Hepatocyte (in vitro differentiated cells): ENCODE results near the gene RBBP4. TPM values are rescaled to one million over a fixed set of nuclear protein-coding genes. Genes with fewer than 3 reads are reported as not detected.

ENCODE experiments used
- DNase-seq: peaks from one replicate; pipeline ENCODE4 v3.0.0-alpha.2; 2016; ENCODE audit warnings: low spot score
- H2AFZ ChIP-seq: fragments of 200-600 bp; sonication (generic); 2 replicates; pipeline ENCODE4 v1.6.0; 2016; ENCODE audit warnings: antibody characterized with exemption, mild to moderate bottlenecking
- H3K27ac ChIP-seq: fragments of 200-600 bp; sonication (generic); 2 replicates; pipeline ENCODE4 v1.5.1; 2016; ENCODE audit warnings: mild to moderate bottlenecking
- H3K27me3 ChIP-seq: fragments of 200-600 bp; sonication (generic); 2 replicates; pipeline ENCODE4 v1.6.1; 2016
- H3K36me3 ChIP-seq: fragments of 200-600 bp; sonication (generic); replicated peaks from 2 replicates; pipeline ENCODE4 v1.5.1; 2016; ENCODE audit warnings: low read depth; ENCODE audit not compliant: insufficient read depth
- H3K4me1 ChIP-seq: fragments of 200-600 bp; sonication (generic); 2 replicates; pipeline ENCODE4 v1.5.1; 2016; ENCODE audit warnings: mild to moderate bottlenecking, moderate library complexity; ENCODE audit not compliant: insufficient read depth
- H3K4me2 ChIP-seq: fragments of 200-600 bp; sonication (generic); 2 replicates; pipeline ENCODE4 v1.6.0; 2016
- H3K4me3 ChIP-seq: fragments of 200-600 bp; sonication (generic); 2 replicates; pipeline ENCODE4 v1.5.1; 2016; ENCODE audit warnings: mild to moderate bottlenecking
- H3K79me2 ChIP-seq: fragments of 200-600 bp; sonication (generic); 2 replicates; pipeline ENCODE4 v1.6.0; 2017; ENCODE audit warnings: mild to moderate bottlenecking
- H3K9me2 ChIP-seq: fragments of 200-600 bp; sonication (generic); replicated peaks from 2 replicates; pipeline ENCODE4 v1.6.0; 2017; ENCODE audit warnings: mild to moderate bottlenecking; ENCODE audit not compliant: insufficient read depth
- H3K9me3 ChIP-seq: fragments of 200-600 bp; sonication (generic); 2 replicates; pipeline ENCODE4 v1.5.1; 2016; ENCODE audit warnings: low read depth, mild to moderate bottlenecking
- H4K20me1 ChIP-seq: fragments of 200-600 bp; sonication (generic); 2 replicates; pipeline ENCODE4 v1.6.0; 2016; ENCODE audit warnings: mild to moderate bottlenecking; ENCODE audit not compliant: insufficient read depth, poor library complexity, severe bottlenecking
- CTCF ChIP-seq: fragments of 200-600 bp; sonication (generic); IDR thresholded peaks from 2 replicates; pipeline ENCODE4 v1.5.1; 2016; ENCODE audit warnings: antibody characterized with exemption, mild to moderate bottlenecking; ENCODE audit not compliant: poor library complexity
- EZH2 ChIP-seq: fragments of 200-600 bp; sonication (generic); IDR thresholded peaks from 2 replicates; pipeline ENCODE4 v1.6.1; 2016; ENCODE audit warnings: antibody characterized with exemption, mild to moderate bottlenecking, borderline replicate concordance
- EZH2phosphoT487 ChIP-seq: fragments of 200-600 bp; sonication (generic); IDR thresholded peaks from one replicate; pipeline ENCODE4 v1.6.1; 2018; ENCODE audit warnings: antibody characterized with exemption, mild to moderate bottlenecking, low read depth, moderate library complexity; ENCODE audit not compliant: unreplicated experiment, severe bottlenecking
- WGBS: methylation state at CpG from one replicate; pipeline ENCODE4 v1.1.6; 2016; ENCODE audit warnings: low lambda C conversion rate; ENCODE audit errors: missing lambda C conversion rate; 5-methylcytosine and 5-hydroxymethylcytosine counted together
- polyA plus RNA-seq: library from polyadenylated mRNA; unstranded; fragments of >200 nt; fragmentation: Nextera tagmentation; extraction: Ambion mirVana; gene quantifications from 2 replicates; pipeline ENCODE4 v1.2.1, GENCODE V29; 2016
- total RNA-seq: library from RNA; depleted of rRNA; stranded (reverse); fragments of >200 nt; gene quantifications from 2 replicates; pipeline ENCODE4 v1.2.3, GENCODE V29; 2014

The RBBP4 gene
- total and polyA plus RNA-seq, 2 experiments from 2014 or later: 139 to 177 TPM

DNA sequence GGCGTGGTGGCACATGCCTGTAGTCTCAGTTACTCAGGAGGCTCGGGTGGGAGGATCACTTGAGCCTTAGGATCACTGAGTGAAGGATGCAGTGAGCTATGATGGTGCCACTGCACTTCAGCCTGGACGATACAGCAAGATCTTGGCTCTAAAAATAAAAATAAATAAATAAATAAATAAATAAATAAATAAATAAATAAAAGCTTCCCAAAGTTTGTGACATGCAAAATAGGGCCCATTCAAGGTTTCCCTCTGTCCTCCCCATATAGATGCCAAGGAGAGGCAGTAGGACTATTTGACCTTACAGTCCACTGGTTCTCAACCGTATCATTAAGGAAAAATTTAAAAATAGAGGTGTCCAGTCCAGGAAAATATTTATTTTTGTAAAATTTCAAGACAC is 41.8 kb upstream of the RBBP4 start:
- WGBS: 98% methylated on average over 4 of the region's 4 CpGs
- Histone ChIP-seq H3K9me2 (no peaks in the 10 kb centered on the region), H3K79me2 (no peaks in the 10 kb centered on the region), H3K9me3 (no peaks in the 10 kb centered on the region), H3K4me1 (no peaks in the 10 kb centered on the region), H3K36me3 (no peaks in the 10 kb centered on the region), H3K27ac (no peak overlapping the region), H4K20me1 (no peaks in the 10 kb centered on the region), H2AFZ (no peak overlapping the region), H3K4me2 (no peak overlapping the region), H3K27me3 (no peaks in the 10 kb centered on the region), H3K4me3 (no peak overlapping the region)
- DNase-seq: no peak
- TF ChIP-seq EZH2: no peak

DNA sequence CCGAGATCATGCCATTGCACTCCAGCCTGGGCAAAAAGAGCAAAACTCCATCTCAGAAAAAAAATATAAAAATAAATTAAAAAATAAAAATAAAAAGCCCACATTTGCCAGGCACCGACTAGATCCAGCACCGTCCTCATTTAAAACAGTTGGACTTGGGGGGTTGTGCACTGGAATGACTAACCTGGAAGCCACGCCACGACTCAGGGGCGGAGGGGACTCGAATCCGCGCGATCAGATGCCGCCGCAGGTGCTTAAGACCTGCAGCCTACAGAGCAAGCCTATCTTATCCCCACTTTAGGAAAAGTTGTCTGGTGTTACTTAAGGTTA is 39.2 kb upstream of the RBBP4 start:
- H2AFZ ChIP-seq: peak overlapping the region; percentile 67
- 25% methylated on average over 12 of the region's 12 CpGs for WGBS
- DNase-seq: no peak

DNA sequence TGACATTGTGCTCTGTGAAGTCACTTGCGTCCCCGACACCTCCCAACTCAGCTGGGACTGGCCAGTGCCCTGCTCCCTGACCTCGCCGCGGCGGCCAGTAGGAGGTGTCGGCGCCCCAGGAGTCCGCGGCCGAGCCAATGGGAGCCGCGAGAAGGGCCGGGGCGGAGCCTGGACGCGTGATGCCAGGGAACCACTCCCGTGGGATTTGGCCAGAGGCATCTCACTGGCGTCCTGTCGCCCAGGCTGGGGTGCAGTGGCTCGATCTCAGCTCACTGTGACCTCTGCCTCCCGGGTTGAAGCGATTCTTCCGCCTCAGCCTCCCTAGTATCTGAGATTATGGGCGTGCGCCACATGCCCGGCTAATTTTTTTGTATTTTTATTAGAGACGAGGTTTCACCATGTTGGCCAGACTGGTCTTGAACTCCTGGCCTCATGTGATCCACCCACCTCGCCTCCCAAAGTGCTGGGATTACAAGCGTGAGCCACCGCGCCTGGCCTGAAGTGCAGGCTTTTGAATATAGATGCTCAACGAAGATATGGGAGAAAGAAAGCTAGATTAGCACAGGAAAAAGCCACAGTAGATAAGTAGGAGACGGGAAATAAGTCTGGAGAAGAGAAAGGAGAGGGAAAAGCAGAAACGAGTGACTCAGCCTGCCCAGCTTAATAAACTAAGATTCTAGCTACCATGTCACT is 38.7 kb upstream of the RBBP4 start:
- TF ChIP-seq CTCF (peak; percentile 19), EZH2phosphoT487 (no peak), EZH2 (no peak)
- peak; percentile 89 for DNase-seq
- Histone ChIP-seq H3K4me3 (peak overlapping the region; percentile 8), H3K4me1 (no peaks in the 10 kb centered on the region), H2AFZ (peak overlapping the region; percentile 67), H3K79me2 (no peaks in the 10 kb centered on the region), H3K27me3 (no peaks in the 10 kb centered on the region), H3K27ac (no peak overlapping the region), H3K36me3 (no peaks in the 10 kb centered on the region), H3K4me2 (peak overlapping the region; percentile 82), H3K9me3 (no peaks in the 10 kb centered on the region), H3K9me2 (no peaks in the 10 kb centered on the region), H4K20me1 (no peaks in the 10 kb centered on the region)
- 8% methylated on average over 35 of the region's 35 CpGs for WGBS

More for the DNA sequence above, 39.2 kb upstream of the RBBP4 start:
- no peaks in the 10 kb centered on the region for H3K36me3 ChIP-seq
- no peaks in the 10 kb centered on the region for H3K9me2 ChIP-seq
- H3K79me2 ChIP-seq: no peaks in the 10 kb centered on the region
- H3K4me3 ChIP-seq: peak overlapping the region; percentile 8
- H3K4me1 ChIP-seq: no peaks in the 10 kb centered on the region
- H3K4me2 ChIP-seq: peak overlapping the region; percentile 82
- H4K20me1 ChIP-seq: no peaks in the 10 kb centered on the region
- no peak overlapping the region for H3K27ac ChIP-seq
- no peak for TF ChIP-seq EZH2
- TF ChIP-seq CTCF: no peak
- no peak for TF ChIP-seq EZH2phosphoT487
- H3K9me3 ChIP-seq: no peaks in the 10 kb centered on the region
- no peaks in the 10 kb centered on the region for H3K27me3 ChIP-seq

- no peak overlapping the region for H3K27ac ChIP-seq
- TF ChIP-seq CTCF: no peak
- H3K9me2 ChIP-seq: no peaks in the 10 kb centered on the region
- H2AFZ ChIP-seq: no peak overlapping the region
- H3K4me2 ChIP-seq: no peak overlapping the region
- H3K9me3 ChIP-seq: no peaks in the 10 kb centered on the region
- no peak for DNase-seq
- no peaks in the 10 kb centered on the region for H4K20me1 ChIP-seq
- H3K79me2 ChIP-seq: no peaks in the 10 kb centered on the region
- H3K4me3 ChIP-seq: no peak overlapping the region
- WGBS: 80% methylated on average over 5 of the region's 5 CpGs
- no peaks in the 10 kb centered on the region for H3K27me3 ChIP-seq
- no peaks in the 10 kb centered on the region for H3K36me3 ChIP-seq
- H3K4me1 ChIP-seq: no peaks in the 10 kb centered on the region
Measured at GRCh38 chr1:32613472-32613871, 37.5 kb upstream of the RBBP4 start.
